Hepatocyte (in vitro differentiated cells): ENCODE measurements around the gene TRPM3. TPM values are rescaled to one million over a fixed set of nuclear protein-coding genes. Genes with fewer than 3 reads are reported as not detected.
A peak's percentile ranks its signal among the peaks of the same experiment; 100 is the strongest.

Experiments used
- DNase-seq: peaks from one replicate; pipeline ENCODE4 v3.0.0-alpha.2; 2016; ENCODE audit warnings: low spot score
- H2AFZ ChIP-seq: fragments of 200-600 bp; sonication (generic); 2 replicates; pipeline ENCODE4 v1.6.0; 2016; ENCODE audit warnings: antibody characterized with exemption, mild to moderate bottlenecking
- H3K27ac ChIP-seq: fragments of 200-600 bp; sonication (generic); 2 replicates; pipeline ENCODE4 v1.5.1; 2016; ENCODE audit warnings: mild to moderate bottlenecking
- H3K27me3 ChIP-seq: fragments of 200-600 bp; sonication (generic); 2 replicates; pipeline ENCODE4 v1.6.1; 2016
- H3K36me3 ChIP-seq: fragments of 200-600 bp; sonication (generic); replicated peaks from 2 replicates; pipeline ENCODE4 v1.5.1; 2016; ENCODE audit warnings: low read depth; ENCODE audit not compliant: insufficient read depth
- H3K4me1 ChIP-seq: fragments of 200-600 bp; sonication (generic); 2 replicates; pipeline ENCODE4 v1.5.1; 2016; ENCODE audit warnings: mild to moderate bottlenecking, moderate library complexity; ENCODE audit not compliant: insufficient read depth
- H3K4me2 ChIP-seq: fragments of 200-600 bp; sonication (generic); 2 replicates; pipeline ENCODE4 v1.6.0; 2016
- H3K4me3 ChIP-seq: fragments of 200-600 bp; sonication (generic); 2 replicates; pipeline ENCODE4 v1.5.1; 2016; ENCODE audit warnings: mild to moderate bottlenecking
- H3K79me2 ChIP-seq: fragments of 200-600 bp; sonication (generic); 2 replicates; pipeline ENCODE4 v1.6.0; 2017; ENCODE audit warnings: mild to moderate bottlenecking
- H3K9me2 ChIP-seq: fragments of 200-600 bp; sonication (generic); replicated peaks from 2 replicates; pipeline ENCODE4 v1.6.0; 2017; ENCODE audit warnings: mild to moderate bottlenecking; ENCODE audit not compliant: insufficient read depth
- H3K9me3 ChIP-seq: fragments of 200-600 bp; sonication (generic); 2 replicates; pipeline ENCODE4 v1.5.1; 2016; ENCODE audit warnings: low read depth, mild to moderate bottlenecking
- H4K20me1 ChIP-seq: fragments of 200-600 bp; sonication (generic); 2 replicates; pipeline ENCODE4 v1.6.0; 2016; ENCODE audit warnings: mild to moderate bottlenecking; ENCODE audit not compliant: insufficient read depth, poor library complexity, severe bottlenecking
- CTCF ChIP-seq: fragments of 200-600 bp; sonication (generic); IDR thresholded peaks from 2 replicates; pipeline ENCODE4 v1.5.1; 2016; ENCODE audit warnings: antibody characterized with exemption, mild to moderate bottlenecking; ENCODE audit not compliant: poor library complexity
- EZH2 ChIP-seq: fragments of 200-600 bp; sonication (generic); IDR thresholded peaks from 2 replicates; pipeline ENCODE4 v1.6.1; 2016; ENCODE audit warnings: antibody characterized with exemption, mild to moderate bottlenecking, borderline replicate concordance
- EZH2phosphoT487 ChIP-seq: fragments of 200-600 bp; sonication (generic); IDR thresholded peaks from one replicate; pipeline ENCODE4 v1.6.1; 2018; ENCODE audit warnings: antibody characterized with exemption, mild to moderate bottlenecking, low read depth, moderate library complexity; ENCODE audit not compliant: unreplicated experiment, severe bottlenecking
- WGBS: methylation state at CpG from one replicate; pipeline ENCODE4 v1.1.6; 2016; ENCODE audit warnings: low lambda C conversion rate; ENCODE audit errors: missing lambda C conversion rate; 5-methylcytosine and 5-hydroxymethylcytosine counted together
- polyA plus RNA-seq: library from polyadenylated mRNA; unstranded; fragments of >200 nt; fragmentation: Nextera tagmentation; extraction: Ambion mirVana; gene quantifications from 2 replicates; pipeline ENCODE4 v1.2.1, GENCODE V29; 2016
- total RNA-seq: library from RNA; depleted of rRNA; stranded (reverse); fragments of >200 nt; gene quantifications from 2 replicates; pipeline ENCODE4 v1.2.3, GENCODE V29; 2014

TRPM3 gene
- total and polyA plus RNA-seq, 2 experiments from 2014 or later = 0.60 to 0.68 TPM

- Histone ChIP-seq H3K4me1 (no peaks in the 10 kb centered on the region), H3K27ac (no peak overlapping the region), H3K4me2 (peak overlapping the region; percentile 24), H3K36me3 (no peaks in the 10 kb centered on the region), H4K20me1 (no peaks in the 10 kb centered on the region), H3K9me3 (no peaks in the 10 kb centered on the region), H3K4me3 (no peak overlapping the region), H2AFZ (no peak overlapping the region), H3K79me2 (no peaks in the 10 kb centered on the region), H3K9me2 (no peaks in the 10 kb centered on the region), H3K27me3 (no peaks in the 10 kb centered on the region)
- TF ChIP-seq CTCF (peak; percentile 85), EZH2phosphoT487 (no peak), EZH2 (no peak)
- WGBS = 51% methylated on average over 15 of the region's 15 CpGs
- peak; percentile 73 for DNase-seq
Observed at GRCh38 chr9:70639853-70640814, 481.3 kb downstream of the TRPM3 start.

- Histone ChIP-seq H3K4me3 (no peak overlapping the region), H3K4me2 (no peak overlapping the region), H4K20me1 (no peaks in the 10 kb centered on the region), H2AFZ (no peak overlapping the region), H3K27me3 (no peaks in the 10 kb centered on the region), H3K9me3 (no peaks in the 10 kb centered on the region), H3K9me2 (no peaks in the 10 kb centered on the region), H3K27ac (no peak overlapping the region), H3K36me3 (no peaks in the 10 kb centered on the region), H3K4me1 (no peaks in the 10 kb centered on the region), H3K79me2 (no peaks in the 10 kb centered on the region)
- DNase-seq = no peak
- 92% methylated on average over 3 of the region's 3 CpGs for WGBS
- TF ChIP-seq EZH2phosphoT487 (no peak), CTCF (no peak), EZH2 (no peak)
Observed at GRCh38 chr9:70635790-70636189, 485.6 kb downstream of the TRPM3 start.

GRCh38 chr9:70634696-70635095, 486.7 kb downstream of the TRPM3 start:
- Histone ChIP-seq H3K9me2 (no peaks in the 10 kb centered on the region), H4K20me1 (no peaks in the 10 kb centered on the region), H3K27ac (no peak overlapping the region), H3K9me3 (no peaks in the 10 kb centered on the region), H3K27me3 (no peaks in the 10 kb centered on the region), H3K4me1 (no peaks in the 10 kb centered on the region), H3K4me2 (no peak overlapping the region), H3K4me3 (no peak overlapping the region), H3K79me2 (no peaks in the 10 kb centered on the region), H3K36me3 (no peaks in the 10 kb centered on the region), H2AFZ (no peak overlapping the region)
- DNase-seq = no peak
- 95% methylated on average over 4 of the region's 4 CpGs for WGBS
- TF ChIP-seq EZH2phosphoT487 (no peak), EZH2 (no peak), CTCF (no peak)
